NCI-H2107 treated with DMSO at 0.1 percent for 48 hours (cell line): Measurements from ENCODE around the gene LYPD3.

Experiments
- DNase-seq: peaks from one replicate; lab custom pipeline; 2025; ENCODE audit not compliant: unreplicated experiment; lab: John Stamatoyannopoulos, UW

Gene LYPD3

DNA sequence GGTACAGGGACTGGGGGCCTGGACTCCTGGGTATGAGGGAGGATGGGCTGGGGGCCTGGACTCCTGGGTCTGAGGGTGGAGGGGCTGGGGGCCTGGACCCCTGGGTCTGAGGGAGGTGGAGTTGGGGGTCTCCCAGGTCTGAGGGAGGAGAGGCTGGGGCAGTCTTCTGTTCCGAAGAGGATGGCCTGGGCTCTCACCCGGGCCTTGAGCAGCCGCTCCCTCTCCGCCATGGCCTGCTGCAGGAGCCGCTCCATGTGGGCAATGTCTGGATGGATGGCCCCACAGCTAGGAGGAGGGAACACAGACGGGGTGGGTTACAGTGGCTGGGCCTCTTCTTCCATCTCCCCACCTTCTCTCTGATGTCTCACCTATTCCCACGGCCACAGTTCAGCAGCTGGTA, 21.0 kb upstream of the LYPD3 start:
- DNase-seq: no peak

DNA sequence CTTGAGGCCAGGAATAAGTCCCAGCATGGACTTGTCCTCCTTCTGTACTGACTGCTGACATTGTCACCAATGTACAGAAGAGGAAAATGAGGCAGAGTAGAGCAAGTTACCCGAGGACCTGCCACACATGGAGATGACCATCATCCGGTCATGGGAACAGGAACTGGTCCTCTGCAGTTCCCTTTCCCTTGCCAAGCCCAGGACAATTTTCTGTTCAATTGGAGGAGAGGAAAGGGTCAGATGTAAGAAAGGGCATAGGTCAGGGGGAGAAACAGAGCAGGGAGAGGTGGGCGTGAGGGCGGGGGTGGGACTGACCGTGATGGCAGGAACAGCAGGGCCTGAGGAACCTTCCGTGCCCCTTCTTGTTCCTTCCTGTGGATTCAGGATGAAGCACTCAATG, 20.5 kb upstream of the LYPD3 start:
- DNase-seq: no peak

DNA sequence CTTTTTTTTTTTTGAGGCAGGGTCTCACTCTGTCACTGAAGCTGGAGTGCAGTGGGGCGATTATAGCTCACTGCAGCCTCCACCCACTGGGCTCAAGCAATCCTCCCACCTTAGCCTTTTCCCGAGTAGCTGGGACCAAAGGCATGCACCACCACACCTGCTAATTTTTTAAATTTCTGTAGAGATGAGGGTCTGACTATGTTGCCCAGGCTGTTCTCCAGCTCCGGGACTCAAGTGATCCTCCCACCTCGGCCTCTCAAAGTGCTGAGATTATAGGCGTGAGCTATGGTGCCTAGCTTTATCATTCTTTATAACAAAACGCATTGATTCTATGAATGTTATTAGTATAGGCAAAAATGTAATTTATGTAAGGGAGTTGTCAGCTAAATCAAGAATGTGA, 17.9 kb upstream of the LYPD3 start:
- no peak for DNase-seq

DNA sequence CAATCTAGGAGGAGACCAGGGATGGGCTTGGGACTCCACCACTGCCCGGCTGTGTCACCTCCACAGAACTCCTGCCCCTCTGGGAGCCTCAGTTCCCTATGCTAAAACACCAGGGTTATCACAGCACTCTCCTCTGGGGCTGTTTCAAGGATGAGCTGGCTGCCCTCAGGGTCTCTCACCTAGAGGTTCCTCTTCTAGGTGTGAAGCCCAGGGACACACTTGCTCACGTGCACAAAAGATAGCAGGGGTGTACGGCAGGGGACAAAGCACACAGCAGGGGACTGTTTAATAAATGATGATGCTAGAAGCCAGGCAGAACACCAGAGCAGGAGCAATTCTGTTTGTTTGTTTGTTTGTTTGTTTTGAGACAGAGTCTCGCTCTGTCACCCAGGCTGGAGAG, 16.8 kb upstream of the LYPD3 start:
- no peak for DNase-seq

DNA sequence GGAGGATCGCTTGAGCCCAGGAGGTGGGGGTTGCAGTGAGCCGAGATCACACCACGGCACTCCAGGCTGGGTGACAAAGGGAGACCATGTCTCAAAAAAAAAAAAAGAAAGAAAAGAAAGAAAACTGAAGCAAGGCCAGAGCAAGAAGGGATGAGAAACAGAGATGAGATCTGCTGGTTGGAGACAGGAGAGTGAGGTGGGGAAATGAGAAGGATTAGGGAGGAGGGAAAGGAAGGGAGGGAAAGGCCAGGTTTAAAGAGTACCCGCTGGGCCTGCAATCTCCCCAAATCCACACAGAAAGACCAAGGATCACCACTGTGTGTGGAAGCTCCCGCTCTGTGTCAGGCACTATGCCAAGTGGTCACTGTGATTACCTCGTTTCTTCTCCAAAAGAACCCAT, 16.3 kb upstream of the LYPD3 start:
- no peak for DNase-seq

DNA sequence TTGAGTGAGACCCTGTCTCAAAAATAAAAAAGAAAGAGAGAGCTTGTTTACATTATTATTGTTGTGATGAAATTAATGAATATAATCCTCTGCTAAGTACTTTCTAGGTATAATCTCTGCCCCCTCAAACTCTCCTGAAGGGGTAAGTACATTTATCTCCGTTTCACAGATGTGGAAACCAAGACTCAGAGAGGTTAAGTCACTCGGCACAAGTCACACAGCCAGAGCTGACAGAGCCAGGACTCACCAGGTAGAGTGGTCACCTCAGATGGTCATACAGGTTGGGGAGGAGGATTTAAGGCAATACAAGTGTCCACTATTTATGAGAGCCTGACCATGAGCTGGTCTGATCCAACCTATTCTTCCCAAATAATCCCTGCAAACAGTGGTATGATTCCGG, 15.2 kb upstream of the LYPD3 start:
- no peak for DNase-seq

DNA sequence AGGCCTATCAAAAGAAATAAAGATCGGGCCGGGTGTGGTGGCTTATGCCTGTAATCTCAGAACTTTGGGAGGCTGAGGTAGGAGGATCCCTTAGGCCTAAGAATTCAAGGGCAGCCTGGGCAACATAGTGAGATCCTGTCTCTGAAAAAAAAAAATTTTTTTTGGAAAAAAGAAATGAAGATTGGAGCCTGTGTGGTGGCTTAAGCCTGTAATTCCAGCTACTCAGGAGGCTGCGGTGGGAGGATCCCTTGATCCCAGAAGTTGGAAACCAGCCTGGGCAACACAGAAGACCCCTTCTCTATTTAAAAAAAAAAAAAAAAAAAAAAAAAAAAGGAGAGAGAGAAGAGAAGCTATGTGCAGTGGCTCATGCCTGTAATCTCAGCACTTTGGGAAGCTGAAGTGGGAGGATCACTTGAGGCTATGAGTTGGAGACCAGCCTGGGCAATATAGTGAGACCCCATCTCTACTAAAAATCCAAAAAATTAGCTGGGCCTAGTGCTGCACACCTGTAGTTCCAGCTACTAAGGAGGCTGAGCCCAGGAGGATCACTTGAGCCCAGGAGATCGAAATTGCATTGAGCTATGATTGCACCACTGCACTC, 14.7 kb upstream of the LYPD3 start:
- no peak for DNase-seq

DNA sequence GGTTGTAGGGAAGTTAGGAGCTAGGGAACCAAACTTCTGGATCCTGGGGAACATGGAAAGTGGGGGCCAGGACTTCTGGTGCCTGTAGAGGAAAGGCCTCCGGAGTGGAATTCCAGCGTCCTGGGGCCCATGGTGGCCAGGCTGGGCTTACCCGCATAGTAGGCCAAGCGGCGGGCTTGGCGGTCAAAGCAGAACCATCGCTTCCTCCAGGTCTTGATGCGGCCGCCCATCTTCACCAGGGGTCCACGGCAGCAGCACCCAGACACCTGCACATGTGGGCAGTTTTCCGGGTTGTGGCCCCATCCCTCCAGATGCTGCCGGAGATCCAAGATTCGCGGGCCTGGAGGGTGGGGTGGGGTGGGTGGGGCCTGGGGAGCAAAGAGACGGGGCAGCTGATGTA, 13.8 kb upstream of the LYPD3 start:
- DNase-seq: no peak

DNA sequence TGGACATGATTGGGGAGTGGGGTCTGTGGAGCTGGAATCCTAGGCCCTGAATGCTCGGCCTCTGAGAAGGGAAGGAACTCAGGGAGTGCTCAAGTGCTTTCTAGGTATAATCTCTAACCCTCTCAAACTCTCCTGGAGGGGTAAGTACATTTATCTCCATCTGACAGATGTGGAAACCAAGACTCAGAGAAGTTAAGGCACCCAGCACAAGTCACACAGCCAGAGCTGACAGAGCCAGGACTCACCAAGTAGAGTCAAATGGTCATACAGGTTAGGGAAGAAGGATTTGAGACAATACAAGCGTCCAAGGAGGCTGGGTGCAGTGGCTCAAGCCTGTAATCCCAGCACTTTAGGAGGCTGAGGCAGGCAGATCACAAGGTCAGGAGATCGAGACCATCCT, 12.9 kb upstream of the LYPD3 start:
- no peak for DNase-seq

DNA sequence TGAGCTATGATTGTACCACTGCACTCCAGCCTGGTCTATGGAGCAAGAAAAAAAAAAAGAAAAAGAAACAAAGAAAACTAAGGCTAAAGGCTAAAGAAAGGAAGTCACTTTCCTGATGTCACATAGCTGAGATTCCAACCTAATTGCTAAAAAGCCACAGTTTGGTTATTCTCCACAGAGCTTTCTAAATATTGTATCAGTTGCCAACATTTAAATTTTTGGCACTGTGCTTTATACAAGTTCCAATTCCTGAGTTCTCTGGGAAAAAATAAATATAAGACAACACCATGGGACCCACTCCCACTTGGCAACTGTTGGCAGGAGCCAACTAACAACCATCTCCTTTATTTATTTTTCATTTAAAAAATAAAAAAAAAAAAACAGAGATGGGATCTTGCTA, 11.2 kb upstream of the LYPD3 start:
- DNase-seq: no peak

DNA sequence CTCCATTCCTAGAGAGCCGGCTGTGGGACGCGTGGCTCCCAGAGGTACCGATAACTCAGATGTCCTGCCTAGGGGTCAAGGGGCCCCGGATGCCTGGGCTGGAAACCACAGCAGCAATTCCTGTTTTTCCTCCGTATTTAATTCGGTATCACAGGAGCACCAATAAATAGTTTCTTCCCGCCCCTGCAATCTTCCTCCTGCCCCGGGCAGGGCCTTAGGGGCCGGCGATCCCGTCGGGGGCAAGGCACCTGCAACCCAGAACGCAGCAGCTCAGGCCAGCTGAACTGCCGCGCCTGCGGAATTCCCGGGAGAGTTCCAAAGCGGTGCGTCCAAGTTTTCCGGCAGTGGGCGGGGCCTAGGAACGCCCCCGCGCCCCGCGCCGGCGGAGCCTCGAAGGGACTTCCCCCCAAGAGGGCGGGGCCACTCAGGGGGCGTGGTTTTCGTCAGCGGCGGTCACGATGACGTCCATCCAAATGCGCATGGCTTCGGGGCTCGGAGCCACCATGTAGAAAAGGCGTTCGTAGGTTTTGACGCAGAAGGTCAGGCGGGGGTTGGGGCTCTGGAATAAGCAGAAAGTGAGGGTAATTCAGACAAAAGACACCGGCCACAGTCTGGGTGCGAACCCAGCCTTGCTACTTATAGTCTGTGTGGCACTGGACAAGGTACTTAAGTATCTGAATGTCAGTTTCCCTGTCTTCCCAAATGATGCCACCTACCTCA, 9.7 kb upstream of the LYPD3 start:
- no peak for DNase-seq

DNA sequence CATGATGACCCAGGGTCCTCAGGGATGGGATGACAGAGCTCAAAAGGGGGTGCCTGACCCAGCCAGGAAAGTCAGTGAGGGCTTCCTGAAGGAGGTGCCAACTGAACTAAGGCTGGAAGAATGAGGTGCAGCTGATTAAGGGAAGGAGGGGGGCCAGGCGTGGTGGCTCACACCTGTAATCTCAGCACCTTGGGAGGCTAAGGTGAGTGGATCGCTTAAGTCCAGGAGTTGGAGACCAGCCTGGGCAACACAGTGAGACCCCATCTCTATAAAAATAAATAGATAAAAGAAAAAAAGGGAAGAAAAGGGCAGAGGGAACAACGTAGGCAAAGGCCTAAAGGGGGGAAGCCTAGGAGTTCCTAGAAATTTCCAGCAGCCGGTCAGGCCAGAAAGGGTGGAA, 9.1 kb upstream of the LYPD3 start:
- DNase-seq: no peak

DNA sequence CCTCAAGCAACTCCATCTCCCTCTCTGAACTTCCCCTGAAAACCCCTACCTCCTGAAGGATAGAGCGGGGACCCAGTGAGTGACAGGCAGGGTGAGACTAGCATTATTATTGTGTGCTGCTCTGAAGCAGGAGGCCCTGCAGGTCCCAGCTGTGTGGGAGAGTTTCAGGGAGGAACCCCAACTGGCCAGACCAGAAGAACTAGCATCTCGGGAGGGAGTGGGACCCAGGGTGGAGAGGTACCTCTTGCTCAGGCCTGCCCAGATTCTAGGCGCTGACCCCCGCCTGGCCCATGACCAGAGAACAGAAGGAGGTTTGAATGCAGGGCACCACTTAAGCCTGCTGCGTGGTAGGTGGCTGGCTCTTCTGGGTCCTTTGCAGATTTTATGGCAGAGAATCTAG, 5.7 kb upstream of the LYPD3 start:
- DNase-seq: no peak

DNA sequence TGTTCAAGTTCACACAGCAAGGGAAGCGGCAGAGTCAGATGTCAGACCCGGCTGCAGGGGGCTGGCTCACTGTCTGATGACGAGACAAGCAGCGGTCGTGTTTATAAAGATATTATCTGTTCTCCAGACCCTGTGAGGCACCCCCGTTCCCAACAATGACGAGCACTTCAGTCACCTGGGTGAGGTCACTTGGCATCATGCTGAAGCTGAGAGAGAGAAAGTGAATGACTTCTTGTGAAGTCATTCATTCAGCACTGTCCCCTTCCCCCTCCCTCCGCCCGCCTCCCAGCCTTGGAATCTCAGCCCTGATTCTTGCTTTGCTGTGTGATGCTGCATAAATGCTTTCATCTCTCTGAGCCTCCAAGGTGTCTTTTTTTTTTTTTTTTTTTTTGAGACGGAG, 4.9 kb upstream of the LYPD3 start:
- DNase-seq: no peak

DNA sequence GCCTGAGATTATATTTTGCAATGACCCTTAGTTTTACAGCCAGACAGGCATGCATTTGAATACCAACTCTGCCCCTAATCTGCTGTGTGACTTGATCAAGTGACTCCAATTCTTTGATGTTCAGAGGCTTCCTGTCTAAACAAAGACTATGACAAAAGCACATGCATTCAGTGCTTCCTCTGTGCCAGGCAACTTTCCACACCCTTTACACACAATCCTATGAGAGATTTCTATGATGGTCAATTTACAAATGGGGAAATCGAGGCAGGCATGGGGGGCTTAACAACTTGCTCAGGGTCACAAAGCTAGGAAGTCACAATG, 3.7 kb upstream of the LYPD3 start:
- DNase-seq: no peak

DNA sequence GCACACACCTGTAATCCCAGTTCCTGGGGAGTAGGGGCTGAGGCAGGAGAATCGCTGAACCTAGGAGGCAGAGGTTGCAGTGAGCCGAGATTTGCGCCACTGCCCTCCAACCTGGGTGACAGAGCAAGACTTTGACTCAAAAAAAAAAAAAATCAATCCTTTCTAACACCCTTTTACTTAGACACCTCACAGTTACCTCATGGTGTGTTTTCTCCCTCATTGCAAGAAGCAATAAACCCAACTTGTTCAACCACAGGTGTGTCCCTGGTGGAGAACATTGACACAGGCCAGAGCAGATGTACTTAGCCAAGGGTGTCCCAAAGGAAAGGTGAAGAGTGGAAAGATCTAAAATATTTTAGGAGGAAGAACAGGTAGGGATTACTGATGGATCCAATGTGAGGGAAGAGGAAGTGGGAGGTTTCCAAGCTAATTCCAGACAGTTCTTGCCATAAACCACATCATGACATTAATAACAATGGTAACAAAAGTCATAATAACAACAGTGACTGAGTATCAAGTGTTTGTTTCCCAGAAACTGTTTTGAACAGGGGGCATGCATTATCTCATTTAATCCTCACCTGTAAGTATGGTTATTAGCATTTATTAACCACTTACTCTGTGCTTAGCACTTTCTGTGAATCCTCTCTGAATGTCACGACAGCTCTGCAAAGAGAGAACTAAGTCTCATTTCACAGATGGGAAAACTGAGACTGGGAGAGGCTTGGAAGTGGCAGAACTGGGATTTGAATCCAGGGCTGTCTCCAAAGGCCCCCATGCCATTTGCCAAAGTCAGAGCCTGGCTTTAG, 3.1 kb upstream of the LYPD3 start:
- no peak for DNase-seq

DNA sequence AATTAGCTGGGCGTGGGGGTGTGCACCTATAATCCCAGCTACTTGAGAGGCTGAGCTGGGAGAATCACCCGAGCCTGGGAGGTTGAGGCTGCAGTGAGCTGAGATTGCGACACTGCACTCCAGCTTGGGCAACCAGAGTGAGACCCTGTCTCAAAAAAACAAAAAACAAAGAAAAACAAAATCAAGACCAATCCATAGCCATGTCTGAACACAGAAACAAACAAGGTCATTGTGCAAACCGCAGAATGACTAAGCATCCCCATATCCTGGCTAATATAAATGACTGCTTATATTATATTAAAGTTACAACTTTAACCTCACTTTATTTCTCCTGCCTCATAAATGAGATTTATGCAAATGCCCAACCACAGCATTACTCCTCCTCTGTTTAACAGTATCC, 2.3 kb upstream of the LYPD3 start:
- no peak for DNase-seq

DNA sequence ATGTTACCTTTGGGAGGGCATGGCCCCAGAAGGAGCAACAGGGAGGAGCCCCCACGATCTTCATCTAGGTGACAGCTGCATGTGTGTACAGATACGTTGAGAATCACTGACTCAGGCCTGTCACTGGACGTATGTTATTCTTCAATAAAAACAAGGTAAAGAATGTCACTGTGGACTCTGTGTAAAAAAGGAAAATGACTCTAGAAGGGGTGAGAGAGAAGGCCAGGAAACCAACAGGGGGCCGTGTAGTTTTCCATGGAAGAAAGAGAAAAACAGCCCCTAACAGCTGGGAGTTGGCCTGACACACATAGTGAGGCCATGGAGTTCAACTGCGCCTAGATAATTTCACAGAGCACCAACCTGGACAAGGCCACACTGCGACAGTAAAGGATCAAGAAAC, 1.9 kb upstream of the LYPD3 start:
- DNase-seq: no peak

DNA sequence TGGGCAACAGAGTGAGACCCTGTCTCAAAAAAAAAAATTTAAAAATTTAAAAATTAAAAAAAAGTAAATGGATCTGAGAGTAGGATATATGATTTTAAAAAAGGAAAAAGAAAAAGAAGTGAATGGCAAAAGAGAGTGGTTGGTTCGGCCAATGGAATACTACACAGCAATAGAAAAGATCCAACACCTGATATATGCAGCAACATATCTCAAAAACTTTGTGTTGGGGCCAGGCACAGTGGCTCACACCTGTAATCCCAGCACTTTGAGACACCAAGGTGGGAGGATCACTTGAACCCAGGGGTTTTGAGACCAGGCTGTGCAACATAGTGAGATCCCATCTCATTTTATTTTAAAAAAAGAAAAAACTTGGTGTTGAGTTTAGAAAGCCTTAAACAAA, 1.4 kb upstream of the LYPD3 start:
- no peak for DNase-seq

DNA sequence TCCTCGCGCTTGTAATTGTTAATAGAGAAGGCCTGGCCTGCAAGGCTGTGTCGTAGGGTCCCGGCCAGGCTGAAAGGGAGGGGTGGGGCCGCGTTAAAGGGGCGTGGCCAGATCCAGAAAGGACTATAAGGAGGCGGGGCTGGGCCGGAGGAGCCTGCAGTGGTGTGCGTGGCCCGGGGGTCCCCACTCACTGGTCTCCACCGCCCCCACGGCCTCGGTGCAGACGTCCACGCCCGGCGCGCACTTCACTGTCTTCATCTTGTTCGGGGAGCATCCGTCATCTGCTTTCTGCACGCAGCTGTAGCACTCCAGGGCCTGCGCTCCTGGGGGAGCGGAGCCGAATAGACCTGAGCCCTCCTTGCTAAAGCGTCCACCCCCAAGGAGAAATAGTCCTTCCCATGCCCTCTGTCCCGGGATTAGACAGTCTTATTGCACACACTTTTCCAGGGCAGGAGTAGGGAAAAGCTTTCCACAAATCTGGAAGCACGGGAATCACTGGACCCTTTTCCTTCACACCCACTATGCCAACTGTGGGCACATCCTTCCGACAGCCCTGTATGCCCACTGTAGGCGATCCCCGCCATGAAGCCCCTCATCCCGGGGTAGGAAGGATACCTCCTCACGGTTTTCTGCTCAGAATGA, 1.2 kb downstream of the LYPD3 start:
- DNase-seq: no peak

DNA sequence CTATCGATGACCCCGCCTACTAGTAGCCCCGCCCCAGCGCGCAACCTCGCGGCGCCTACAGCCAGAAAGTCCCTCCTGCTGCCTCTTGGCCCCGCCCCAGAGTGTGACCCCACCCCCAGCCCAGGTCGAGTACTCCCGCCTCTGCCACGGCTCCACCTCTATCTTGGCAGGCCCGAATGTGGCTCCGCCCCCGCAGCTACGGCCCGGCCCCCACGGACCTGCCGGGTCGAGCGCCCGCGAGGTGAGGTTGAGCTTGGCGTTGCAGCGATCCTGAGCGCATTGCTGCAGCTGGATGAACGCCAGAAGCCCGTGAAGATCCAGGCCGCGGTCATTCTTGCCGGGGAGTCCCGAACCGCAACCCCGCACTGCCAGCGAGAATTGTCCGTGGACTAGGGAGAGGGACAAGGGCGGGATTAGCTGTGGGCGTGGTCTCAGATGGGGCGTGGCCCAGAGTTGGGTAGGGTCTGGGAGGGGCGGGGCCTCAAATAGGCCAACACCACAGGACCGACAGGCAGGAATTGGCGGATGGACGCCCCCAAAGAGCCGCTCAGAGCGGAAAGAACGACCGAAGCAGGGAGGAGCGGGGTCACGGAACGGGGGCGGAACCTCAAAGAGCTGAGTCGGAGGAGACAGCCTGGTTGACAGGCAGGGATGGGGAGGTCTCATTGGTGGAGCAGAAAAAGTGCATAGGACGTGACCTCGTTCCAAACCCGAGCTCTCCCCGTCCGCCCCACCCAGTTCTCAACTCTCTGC, 1.9 kb downstream of the LYPD3 start:
- peak; percentile 17 for DNase-seq
